HG03575 (cell line): Measurements from ENCODE around the gene PLTP.
"Not testable (repeated sequence)": the region's sequence is repeated elsewhere in the genome, so short reads cannot be mapped to it uniquely, and the experiment has no call there.

ENCODE experiments used
- ATAC-seq: cut with Tn5 transposase; IDR thresholded peaks from one replicate; pipeline ENCODE4 v1.9.1; 2021; ENCODE audit not compliant: unreplicated experiment, insufficient number of reproducible peaks, low FRiP score; ENCODE audit errors: extremely low read depth

Gene PLTP

GRCh38 chr20:45945678-45946148, 33.8 kb upstream of the PLTP start:
- no peak for ATAC-seq

GRCh38 chr20:45944965-45945677, 33.2 kb upstream of the PLTP start:
- ATAC-seq: no peak

GRCh38 chr20:45944151-45944964, 32.4 kb upstream of the PLTP start:
- no peak for ATAC-seq

GRCh38 chr20:45943613-45944012, 31.7 kb upstream of the PLTP start:
- ATAC-seq: no peak

- no peak for ATAC-seq
Measured at GRCh38 chr20:45940469-45940868, 28.5 kb upstream of the PLTP start.

- ATAC-seq: no peak
Measured at GRCh38 chr20:45940053-45940452, 28.1 kb upstream of the PLTP start.

- no peak for ATAC-seq
Measured at GRCh38 chr20:45938727-45939438, 26.9 kb upstream of the PLTP start.

- ATAC-seq: no peak
Measured at GRCh38 chr20:45937765-45938164, 25.8 kb upstream of the PLTP start.

GRCh38 chr20:45935416-45936046, 23.6 kb upstream of the PLTP start:
- no peak for ATAC-seq

- peak; percentile 34 for ATAC-seq
Measured at GRCh38 chr20:45934586-45935415, 22.8 kb upstream of the PLTP start, which contains the start of gene PCIF1. TSS of gene PCIF1 (plus strand) at chr20:45934683. CDS start at chr20:45939000, 4,317 bp downstream.

GRCh38 chr20:45934046-45934585, 22.2 kb upstream of the PLTP start:
- ATAC-seq: no peak

GRCh38 chr20:45933266-45934045, 21.5 kb upstream of the PLTP start:
- ATAC-seq: no peak

- not testable (repeated sequence) for ATAC-seq
Measured at GRCh38 chr20:45931680-45932079, 19.7 kb upstream of the PLTP start.

- no peak for ATAC-seq
Measured at GRCh38 chr20:45927071-45927878, 15.3 kb upstream of the PLTP start.

GRCh38 chr20:45926731-45927070, 14.7 kb upstream of the PLTP start:
- no peak for ATAC-seq

- ATAC-seq: no peak
Measured at GRCh38 chr20:45925821-45926506, 14.0 kb upstream of the PLTP start.
